Tibial artery (tissue), 4 donors: ENCODE data around the gene DHODH.

Experiments used
- DNase-seq, 2 donors: peaks; one replicate each; pipeline ENCODE4 v3.0.0-alpha.2; 2019
- H3K27ac ChIP-seq, 2 donors: fragments of 200-600 bp; sonication (generic) in 1 of 2; 1 replicate in 1 of 2; 2 replicates in 1 of 2; pipeline ENCODE4 v1.5.1; 2018 to 2019; ENCODE audit warnings: mild to moderate bottlenecking in 1 of 2
- H3K27me3 ChIP-seq, 2 donors: fragments of 200-600 bp; sonication (generic) in 1 of 2; one replicate each; pipeline versions ENCODE4 v1.5.1 to v1.6.0; 2016 to 2019
- H3K36me3 ChIP-seq, 3 donors: fragments of 200-600 bp; sonication (generic) in 2 of 3; one replicate each; pipeline ENCODE4 v1.5.1; 2016 to 2019; ENCODE audit warnings: mild to moderate bottlenecking in 2 of 3
- H3K4me1 ChIP-seq, 4 donors: fragments of 200-600 bp; sonication (generic) in 2 of 4; 1 replicate in 3 of 4; 2 replicates in 1 of 4; pipeline ENCODE4 v1.5.1; 2016 to 2019
- H3K4me3 ChIP-seq, 2 donors: fragments of 200-600 bp; sonication (generic) in 1 of 2; 1 replicate in 1 of 2; 2 replicates in 1 of 2; pipeline ENCODE4 v1.5.1; 2018 to 2019; ENCODE audit warnings: mild to moderate bottlenecking in 2 of 2
- H3K9me3 ChIP-seq, 3 donors: fragments of 200-600 bp; sonication (generic) in 1 of 3; one replicate each; pipeline ENCODE4 v1.5.1; 2016 to 2019
- CTCF ChIP-seq, 2 experiments: fragments of 200-600 bp in 1 of 2; fragments of 450-650 bp in 1 of 2; IDR thresholded peaks; one replicate each; pipeline ENCODE4 v1.5.1; 2017 to 2019; ENCODE audit warnings: antibody characterized with exemption in 2 of 2, mild to moderate bottlenecking in 1 of 2, moderate library complexity in 1 of 2
- intact Hi-C: fragments of 100-400 bp; cut with DNase I; formaldehyde crosslinking; loops from one replicate; pipeline ENCODE4 v1.15.0; 2023; ENCODE audit warnings: low total_unique reads

DHODH gene

DNA sequence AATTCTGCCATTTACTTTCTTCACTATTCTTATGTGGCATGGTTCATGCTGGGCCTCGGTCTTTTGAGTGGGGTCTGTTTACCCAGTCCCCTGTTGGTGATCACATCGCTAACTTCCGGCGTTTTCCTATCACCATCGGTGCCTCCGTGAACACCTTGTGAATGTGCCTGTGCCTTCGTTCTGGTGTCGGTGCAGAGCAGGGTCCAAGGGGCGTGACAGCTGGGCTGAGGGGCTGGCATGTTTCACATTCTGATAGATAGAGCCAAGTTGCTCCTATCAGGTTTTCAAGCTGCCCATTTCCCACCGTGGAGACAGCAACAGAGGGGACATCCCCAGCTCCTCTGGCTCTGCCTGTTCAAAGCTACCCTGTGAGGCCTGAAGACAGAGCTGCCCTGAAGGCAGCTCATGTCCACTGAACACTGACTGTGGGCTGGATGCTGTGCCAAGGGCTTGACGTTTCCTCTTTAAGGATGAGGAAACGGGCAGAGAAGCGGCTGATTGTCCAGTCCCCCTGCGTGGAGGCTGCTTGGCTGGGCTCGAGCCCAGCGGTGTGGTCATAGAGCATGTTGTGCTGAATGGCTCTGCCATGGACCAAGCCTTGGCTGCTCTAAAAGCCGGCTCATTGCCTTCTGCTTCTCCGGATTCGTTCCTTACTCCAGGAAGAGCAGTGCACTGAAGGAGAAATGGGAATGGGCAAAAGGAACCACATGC is 17.0 kb downstream of the DHODH start:
- TF ChIP-seq CTCF (IDR thresholded peaks at IDR 0.05): no peak
- Histone ChIP-seq H3K4me1 (no peaks in the 10 kb centered on the region), H3K4me3 (no peak overlapping the region), H3K9me3 (no peaks in the 10 kb centered on the region), H3K36me3 (peaks cover 20 to 80% (median 54%) of the 10 kb centered on the region in 3 donors), H3K27ac (no peak overlapping the region), H3K27me3 (no peaks in the 10 kb centered on the region)
- DNase-seq: peak in 1 of 2 donors; percentile 51
- intact Hi-C loops: no loop called here

- Histone ChIP-seq H3K9me3 (no peaks in the 10 kb centered on the region), H3K27me3 (no peaks in the 10 kb centered on the region), H3K4me3 (no peak overlapping the region), H3K27ac (no peak overlapping the region), H3K36me3 (peaks cover 20 to 57% (median 45%) of the 10 kb centered on the region in 3 donors), H3K4me1 (no peaks in the 10 kb centered on the region)
- no peak for TF ChIP-seq CTCF (IDR thresholded peaks at IDR 0.05)
- intact Hi-C loops: no loop called here
- no peak for DNase-seq
These were observed 19.3 kb downstream of the DHODH start for GRCh38 chr16:72027669-72028378.

DNA sequence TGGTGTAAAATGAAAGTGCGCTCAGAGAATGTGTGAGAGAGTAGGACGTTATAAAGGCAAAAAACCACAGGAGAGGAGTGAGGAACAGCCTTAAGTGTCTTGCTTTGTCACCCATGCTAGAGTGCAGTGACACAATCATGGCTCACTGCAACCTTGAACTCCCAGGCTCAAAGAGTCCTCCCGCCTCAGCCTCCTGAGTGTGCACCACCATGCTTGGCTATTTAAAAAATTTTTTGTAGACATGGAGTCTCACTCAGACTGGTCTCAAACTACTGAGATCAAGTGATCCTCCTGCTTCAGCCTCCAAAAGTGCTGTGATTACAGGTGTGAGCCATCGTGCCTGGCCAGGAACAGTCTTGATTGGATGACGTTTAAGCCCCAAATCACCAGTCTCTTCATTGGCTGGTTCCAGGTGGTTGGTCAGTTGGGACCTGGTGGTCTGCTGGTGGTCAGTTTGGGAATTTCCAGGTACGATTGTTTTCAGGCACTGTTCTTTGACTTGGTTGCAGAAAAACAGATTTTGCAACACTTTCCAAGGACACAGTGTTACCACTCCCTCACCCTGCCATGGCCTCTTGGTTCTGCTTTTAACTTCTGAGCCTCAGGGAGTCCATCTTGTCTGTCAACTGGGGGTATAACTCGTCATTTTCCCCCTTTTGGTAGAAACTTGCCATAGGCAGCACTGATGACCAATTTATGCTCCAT is 21.2 kb downstream of the DHODH start:
- H3K4me1 ChIP-seq: no peaks in the 10 kb centered on the region
- no peak for DNase-seq
- H3K27ac ChIP-seq: no peak overlapping the region
- no peaks in the 10 kb centered on the region for H3K9me3 ChIP-seq
- no peaks in the 10 kb centered on the region for H3K27me3 ChIP-seq
- no peak overlapping the region for H3K4me3 ChIP-seq
- TF ChIP-seq CTCF (IDR thresholded peaks at IDR 0.05): no peak
- H3K36me3 ChIP-seq: peaks cover 15 to 42% (median 26%) of the 10 kb centered on the region in 3 donors
- intact Hi-C loops: no loop called here

GRCh38 chr16:72033437-72033836 is 24.9 kb downstream of the DHODH start:
- Histone ChIP-seq H3K27ac (no peak overlapping the region), H3K9me3 (no peaks in the 10 kb centered on the region), H3K27me3 (no peaks in the 10 kb centered on the region), H3K4me3 (no peak overlapping the region), H3K4me1 (no peaks in the 10 kb centered on the region), H3K36me3 (peaks cover 5 to 18% (median 7%) of the 10 kb centered on the region in 3 donors)
- intact Hi-C loops: no loop called here
- no peak for DNase-seq
- TF ChIP-seq CTCF (IDR thresholded peaks at IDR 0.05): no peak

DNA sequence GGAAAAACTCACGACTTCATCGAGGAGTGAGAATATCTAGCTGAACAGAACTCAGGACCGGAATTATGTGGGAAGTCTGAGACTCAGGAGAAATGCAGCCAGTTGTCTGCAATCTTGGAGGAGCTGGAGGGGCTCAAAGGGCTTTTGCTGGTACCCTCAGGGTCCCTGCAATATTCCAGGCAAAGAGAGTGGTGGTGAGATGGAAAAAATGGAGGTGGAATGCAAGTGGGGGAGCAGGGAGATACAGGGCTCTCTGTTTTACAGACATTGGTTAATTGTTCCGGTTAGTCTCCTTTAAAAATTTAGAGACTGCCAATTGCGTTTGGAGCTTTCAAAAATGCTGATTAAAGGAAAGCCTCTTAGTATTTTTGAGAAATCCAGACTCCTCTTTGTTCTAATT is 27.6 kb downstream of the DHODH start:
- H3K27me3 ChIP-seq: no peaks in the 10 kb centered on the region
- intact Hi-C loops: no loop called here
- no peaks in the 10 kb centered on the region for H3K9me3 ChIP-seq
- H3K4me3 ChIP-seq: no peak overlapping the region
- peaks cover 5 to 16% (median 5%) of the 10 kb centered on the region in 3 donors for H3K36me3 ChIP-seq
- no peak for DNase-seq
- no peaks in the 10 kb centered on the region for H3K4me1 ChIP-seq
- TF ChIP-seq CTCF (IDR thresholded peaks at IDR 0.05): no peak
- H3K27ac ChIP-seq: no peak overlapping the region
